22Rv1 (cell line): ENCODE results near the gene MINDY4.
"Not testable (repeated sequence)": the region's sequence is repeated elsewhere in the genome, so short reads cannot be mapped to it uniquely, and the experiment has no call there.

Experiments
- H3K27ac ChIP-seq: fragments of 450-650 bp; 2 replicates; pipeline ENCODE4 v1.5.1; 2017
- CTCF ChIP-seq: fragments of 450-650 bp; IDR thresholded peaks from 2 replicates; pipeline ENCODE4 v1.5.1; 2017; ENCODE audit warnings: mild to moderate bottlenecking
- ZFX ChIP-seq: fragments of 450-650 bp; IDR thresholded peaks from 2 replicates; pipeline ENCODE4 v1.6.1; 2017; ENCODE audit warnings: antibody characterized with exemption, borderline replicate concordance

The MINDY4 gene

GRCh38 chr7:30829471-30829870 lies 58.3 kb downstream of the MINDY4 start:
- H3K27ac ChIP-seq, result no peak overlapping the region
- no peak for TF ChIP-seq ZFX
- TF ChIP-seq CTCF, result no peak

GRCh38 chr7:30831227-30831626 lies 60.0 kb downstream of the MINDY4 start:
- no peak overlapping the region for H3K27ac ChIP-seq
- TF ChIP-seq CTCF (no peak), ZFX (no peak)

- TF ChIP-seq CTCF (no peak), ZFX (no peak)
- no peak overlapping the region for H3K27ac ChIP-seq
These were observed 60.7 kb downstream of the MINDY4 start for GRCh38 chr7:30831936-30832335.

GRCh38 chr7:30834017-30834674 lies 62.9 kb downstream of the MINDY4 start:
- not testable (repeated sequence) for H3K27ac ChIP-seq

- no peak overlapping the region for H3K27ac ChIP-seq
- TF ChIP-seq CTCF (no peak), ZFX (no peak)
These were observed 64.2 kb downstream of the MINDY4 start for GRCh38 chr7:30835396-30835915.

- no peak for TF ChIP-seq CTCF
- no peak for TF ChIP-seq ZFX
These were observed 65.8 kb downstream of the MINDY4 start for GRCh38 chr7:30836991-30837390.

GRCh38 chr7:30837581-30837980 lies 66.4 kb downstream of the MINDY4 start:
- TF ChIP-seq ZFX (no peak), CTCF (no peak)
- H3K27ac ChIP-seq, result no peak overlapping the region

More at GRCh38 chr7:30836991-30837390, 65.8 kb downstream of the MINDY4 start:
- no peak overlapping the region for H3K27ac ChIP-seq

GRCh38 chr7:30838008-30838407 lies 66.8 kb downstream of the MINDY4 start:
- TF ChIP-seq ZFX (no peak), CTCF (no peak)
- H3K27ac ChIP-seq, result no peak overlapping the region
